Measurements from ENCODE around the gene TNIK.

TNIK gene

DNA sequence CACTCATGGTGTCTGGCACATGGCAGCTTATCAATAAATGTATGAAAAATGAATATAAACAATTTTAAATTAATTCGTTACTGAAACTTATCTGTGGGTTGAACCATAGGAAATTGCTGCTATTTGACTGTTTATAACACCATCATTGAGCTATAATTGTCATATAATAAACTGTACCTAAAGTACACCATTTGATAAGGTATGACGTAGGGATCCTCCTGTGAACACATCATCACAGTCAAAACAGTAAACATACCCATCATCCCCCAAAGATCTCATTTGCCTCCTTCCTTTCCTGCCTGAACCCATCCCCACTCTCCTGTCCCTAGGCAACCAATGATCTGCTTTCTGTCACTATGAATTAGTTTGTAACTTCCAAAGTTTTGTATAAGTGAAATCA, 282.7 kb downstream of the TNIK start:
- no peak for TF ChIP-seq EZH2phosphoT487 (IDR thresholded peaks at IDR 0.05; ENCODE audit: low read depth)
- TF ChIP-seq, protein P1, sequence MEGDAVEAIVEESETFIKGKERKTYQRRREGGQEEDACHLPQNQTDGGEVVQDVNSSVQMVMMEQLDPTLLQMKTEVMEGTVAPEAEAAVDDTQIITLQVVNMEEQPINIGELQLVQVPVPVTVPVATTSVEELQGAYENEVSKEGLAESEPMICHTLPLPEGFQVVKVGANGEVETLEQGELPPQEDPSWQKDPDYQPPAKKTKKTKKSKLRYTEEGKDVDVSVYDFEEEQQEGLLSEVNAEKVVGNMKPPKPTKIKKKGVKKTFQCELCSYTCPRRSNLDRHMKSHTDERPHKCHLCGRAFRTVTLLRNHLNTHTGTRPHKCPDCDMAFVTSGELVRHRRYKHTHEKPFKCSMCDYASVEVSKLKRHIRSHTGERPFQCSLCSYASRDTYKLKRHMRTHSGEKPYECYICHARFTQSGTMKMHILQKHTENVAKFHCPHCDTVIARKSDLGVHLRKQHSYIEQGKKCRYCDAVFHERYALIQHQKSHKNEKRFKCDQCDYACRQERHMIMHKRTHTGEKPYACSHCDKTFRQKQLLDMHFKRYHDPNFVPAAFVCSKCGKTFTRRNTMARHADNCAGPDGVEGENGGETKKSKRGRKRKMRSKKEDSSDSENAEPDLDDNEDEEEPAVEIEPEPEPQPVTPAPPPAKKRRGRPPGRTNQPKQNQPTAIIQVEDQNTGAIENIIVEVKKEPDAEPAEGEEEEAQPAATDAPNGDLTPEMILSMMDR (IDR thresholded peaks at IDR 0.05; ENCODE audit: low read depth, low read length): no peak
- Histone ChIP-seq H3K4me3 (ENCODE audit: low read length) (no peak overlapping the region), H3K4me2 (ENCODE audit: low read length) (no peak overlapping the region)

DNA sequence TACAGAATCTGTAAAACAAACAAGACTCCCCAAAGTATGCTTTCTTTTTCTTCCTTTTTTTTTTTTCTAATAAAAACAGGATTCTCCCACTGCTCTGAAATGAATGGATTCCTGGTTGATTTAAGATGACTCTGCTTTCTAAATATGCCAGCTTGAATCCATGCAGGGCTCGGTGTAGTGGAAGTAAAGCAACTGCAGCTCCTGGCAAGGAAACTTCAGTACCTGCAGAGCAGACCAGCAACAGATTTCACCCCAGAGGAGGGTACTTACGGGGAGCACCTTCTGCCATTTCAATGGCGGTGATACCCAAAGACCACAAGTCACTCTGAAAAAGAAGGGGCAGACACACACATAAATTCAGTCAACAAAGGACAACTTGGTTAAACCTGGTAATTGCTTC, 283.1 kb downstream of the TNIK start:
- Histone ChIP-seq H3K4me3 (ENCODE audit: low read length) (no peak overlapping the region), H3K27ac (ENCODE audit: low read length) (no peak overlapping the region), H3K79me2 (ENCODE audit: low read length) (no peaks in the 10 kb centered on the region), H4K20me1 (ENCODE audit: insufficient read depth, low read length) (peaks cover 3% of the 10 kb centered on the region; the same call in 1 of the 2 replicates), H3K4me2 (ENCODE audit: low read length) (no peak overlapping the region), H3K36me3 (replicated peaks; ENCODE audit: low read depth, low read length) (peaks cover 17% of the 10 kb centered on the region), H2AFZ (ENCODE audit: low read depth, low read length) (no peak overlapping the region), H3K9ac (ENCODE audit: low read length) (no peak overlapping the region), H3K4me1 (ENCODE audit: low read length) (no peaks in the 10 kb centered on the region), H3K27me3 (ENCODE audit: low read depth, low read length) (no peaks in the 10 kb centered on the region), H3K9me3 (ENCODE audit: insufficient read depth, low read length) (no peaks in the 10 kb centered on the region)
- TF ChIP-seq, protein P1 (IDR thresholded peaks at IDR 0.05; ENCODE audit: low read depth, low read length): no peak
- no peak for TF ChIP-seq EZH2phosphoT487 (IDR thresholded peaks at IDR 0.05; ENCODE audit: low read depth)

More for the DNA sequence above, 282.7 kb downstream of the TNIK start:
- H3K9ac ChIP-seq (ENCODE audit: low read length): no peak overlapping the region
- H3K9me3 ChIP-seq (ENCODE audit: insufficient read depth, low read length): no peaks in the 10 kb centered on the region
- H3K27ac ChIP-seq (ENCODE audit: low read length): no peak overlapping the region
- H3K27me3 ChIP-seq (ENCODE audit: low read depth, low read length): no peaks in the 10 kb centered on the region
- H3K4me1 ChIP-seq (ENCODE audit: low read length): no peaks in the 10 kb centered on the region
- H2AFZ ChIP-seq (ENCODE audit: low read depth, low read length): no peak overlapping the region
- peaks cover 3% of the 10 kb centered on the region; the same call in 1 of the 2 replicates for H4K20me1 ChIP-seq (ENCODE audit: insufficient read depth, low read length)
- H3K36me3 ChIP-seq (replicated peaks; ENCODE audit: low read depth, low read length): peaks cover 19% of the 10 kb centered on the region
- no peaks in the 10 kb centered on the region for H3K79me2 ChIP-seq (ENCODE audit: low read length)

DNA sequence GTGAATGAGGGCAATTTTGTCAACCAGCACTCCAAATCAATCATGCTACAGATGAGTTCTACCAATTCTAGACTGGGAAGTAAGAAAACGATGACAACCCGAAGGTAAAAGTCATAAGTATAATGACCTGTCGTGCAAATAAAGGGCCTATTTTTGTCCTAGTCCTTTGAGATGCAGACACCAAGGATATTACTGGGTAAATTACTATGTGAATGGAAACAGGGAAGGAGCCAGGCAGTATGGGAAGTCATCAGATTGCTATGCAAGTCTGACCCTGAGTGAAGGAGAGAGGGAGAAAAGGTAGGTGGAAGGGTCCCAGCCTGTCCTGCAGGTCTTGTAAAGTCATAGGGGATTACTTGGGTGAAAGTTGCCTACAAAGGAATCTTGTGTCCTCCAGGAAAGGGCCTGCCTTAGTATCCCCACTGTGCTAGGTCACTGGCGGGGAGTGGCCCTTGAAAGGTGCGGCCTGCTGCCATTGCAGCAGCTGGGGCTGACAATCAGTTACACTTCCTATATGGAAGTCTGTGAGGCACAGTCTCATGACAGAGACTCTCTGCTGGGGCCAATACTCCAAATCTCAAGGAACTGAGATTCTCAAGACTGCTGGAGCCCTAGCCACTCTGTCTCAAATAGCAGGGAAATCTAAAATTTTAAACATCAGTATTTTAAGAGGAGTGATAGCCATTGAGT, 283.8 kb downstream of the TNIK start:
- no peaks in the 10 kb centered on the region for H3K9me3 ChIP-seq (ENCODE audit: insufficient read depth, low read length)
- peaks cover 2% of the 10 kb centered on the region; the same call in 1 of the 2 replicates for H4K20me1 ChIP-seq (ENCODE audit: insufficient read depth, low read length)
- H3K4me3 ChIP-seq (ENCODE audit: low read length): no peak overlapping the region
- H2AFZ ChIP-seq (ENCODE audit: low read depth, low read length): no peak overlapping the region
- H3K79me2 ChIP-seq (ENCODE audit: low read length): no peaks in the 10 kb centered on the region
- H3K36me3 ChIP-seq (replicated peaks; ENCODE audit: low read depth, low read length): peaks cover 12% of the 10 kb centered on the region
- no peak overlapping the region for H3K4me2 ChIP-seq (ENCODE audit: low read length)
- H3K9ac ChIP-seq (ENCODE audit: low read length): no peak overlapping the region
- no peaks in the 10 kb centered on the region for H3K4me1 ChIP-seq (ENCODE audit: low read length)
- TF ChIP-seq, protein P1 (IDR thresholded peaks at IDR 0.05; ENCODE audit: low read depth, low read length): no peak
- TF ChIP-seq EZH2phosphoT487 (IDR thresholded peaks at IDR 0.05; ENCODE audit: low read depth): no peak
- no peak overlapping the region for H3K27ac ChIP-seq (ENCODE audit: low read length)
- no peaks in the 10 kb centered on the region for H3K27me3 ChIP-seq (ENCODE audit: low read depth, low read length)

DNA sequence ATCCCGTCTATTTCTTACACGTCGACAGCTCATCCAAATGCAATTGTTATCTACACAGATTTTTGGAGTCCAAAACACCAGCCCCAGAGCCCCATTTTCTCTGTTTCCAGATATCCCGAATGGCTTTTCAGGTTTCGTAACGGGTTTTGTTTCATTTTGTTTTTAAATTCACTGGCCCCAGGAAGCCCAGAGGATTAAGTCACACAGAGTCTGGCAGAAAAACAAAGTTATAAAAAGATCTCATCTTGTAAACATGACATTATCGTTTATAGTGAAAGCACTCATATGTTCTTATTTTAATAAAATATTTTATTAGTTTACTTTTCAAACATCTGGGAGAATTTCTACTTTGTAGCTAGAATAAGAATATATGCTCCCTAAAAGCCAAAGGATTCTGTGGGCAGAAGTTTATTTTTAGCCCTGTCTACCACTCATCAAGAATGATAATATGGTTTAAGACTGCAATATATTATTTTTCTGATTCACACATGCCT, 284.4 kb downstream of the TNIK start:
- H3K36me3 ChIP-seq (replicated peaks; ENCODE audit: low read depth, low read length): peaks cover 10% of the 10 kb centered on the region
- no peaks in the 10 kb centered on the region for H3K9me3 ChIP-seq (ENCODE audit: insufficient read depth, low read length)
- H3K4me1 ChIP-seq (ENCODE audit: low read length): no peaks in the 10 kb centered on the region
- no peaks in the 10 kb centered on the region for H3K79me2 ChIP-seq (ENCODE audit: low read length)
- H3K4me3 ChIP-seq (ENCODE audit: low read length): no peak overlapping the region
- TF ChIP-seq EZH2phosphoT487 (IDR thresholded peaks at IDR 0.05; ENCODE audit: low read depth): no peak
- H2AFZ ChIP-seq (ENCODE audit: low read depth, low read length): no peak overlapping the region
- no peak overlapping the region for H3K9ac ChIP-seq (ENCODE audit: low read length)
- H4K20me1 ChIP-seq (ENCODE audit: insufficient read depth, low read length): no peaks in the 10 kb centered on the region
- no peak overlapping the region for H3K27ac ChIP-seq (ENCODE audit: low read length)
- H3K27me3 ChIP-seq (ENCODE audit: low read depth, low read length): no peaks in the 10 kb centered on the region
- H3K4me2 ChIP-seq (ENCODE audit: low read length): no peak overlapping the region
